22Rv1 (cell line): ENCODE results near the gene TRIM13.
A peak's percentile ranks its signal among the peaks of the same experiment; 100 is the strongest.
"Not testable (repeated sequence)": the region's sequence is repeated elsewhere in the genome, so short reads cannot be mapped to it uniquely, and the experiment has no call there.

Source experiments
- H3K27ac ChIP-seq: fragments of 450-650 bp; 2 replicates; pipeline ENCODE4 v1.5.1; 2017
- ZFX ChIP-seq: fragments of 450-650 bp; IDR thresholded peaks from 2 replicates; pipeline ENCODE4 v1.6.1; 2017; ENCODE audit warnings: antibody characterized with exemption, borderline replicate concordance
- TF ChIP-seq, protein P1 (sequence below): fragments of 450-650 bp; IDR thresholded peaks from 2 replicates; pipeline ENCODE4 v1.5.1; 2017; ENCODE audit warnings: mild to moderate bottlenecking

The TRIM13 gene

GRCh38 chr13:50033725-50034124 is 36.9 kb downstream of the TRIM13 start:
- TF ChIP-seq, protein P1, sequence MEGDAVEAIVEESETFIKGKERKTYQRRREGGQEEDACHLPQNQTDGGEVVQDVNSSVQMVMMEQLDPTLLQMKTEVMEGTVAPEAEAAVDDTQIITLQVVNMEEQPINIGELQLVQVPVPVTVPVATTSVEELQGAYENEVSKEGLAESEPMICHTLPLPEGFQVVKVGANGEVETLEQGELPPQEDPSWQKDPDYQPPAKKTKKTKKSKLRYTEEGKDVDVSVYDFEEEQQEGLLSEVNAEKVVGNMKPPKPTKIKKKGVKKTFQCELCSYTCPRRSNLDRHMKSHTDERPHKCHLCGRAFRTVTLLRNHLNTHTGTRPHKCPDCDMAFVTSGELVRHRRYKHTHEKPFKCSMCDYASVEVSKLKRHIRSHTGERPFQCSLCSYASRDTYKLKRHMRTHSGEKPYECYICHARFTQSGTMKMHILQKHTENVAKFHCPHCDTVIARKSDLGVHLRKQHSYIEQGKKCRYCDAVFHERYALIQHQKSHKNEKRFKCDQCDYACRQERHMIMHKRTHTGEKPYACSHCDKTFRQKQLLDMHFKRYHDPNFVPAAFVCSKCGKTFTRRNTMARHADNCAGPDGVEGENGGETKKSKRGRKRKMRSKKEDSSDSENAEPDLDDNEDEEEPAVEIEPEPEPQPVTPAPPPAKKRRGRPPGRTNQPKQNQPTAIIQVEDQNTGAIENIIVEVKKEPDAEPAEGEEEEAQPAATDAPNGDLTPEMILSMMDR = no peak
- no peak for TF ChIP-seq ZFX
- H3K27ac ChIP-seq = peak overlapping the region; percentile 33

GRCh38 chr13:50037788-50038187 is 40.9 kb downstream of the TRIM13 start:
- TF ChIP-seq, protein P1 = no peak
- no peak for TF ChIP-seq ZFX

DNA sequence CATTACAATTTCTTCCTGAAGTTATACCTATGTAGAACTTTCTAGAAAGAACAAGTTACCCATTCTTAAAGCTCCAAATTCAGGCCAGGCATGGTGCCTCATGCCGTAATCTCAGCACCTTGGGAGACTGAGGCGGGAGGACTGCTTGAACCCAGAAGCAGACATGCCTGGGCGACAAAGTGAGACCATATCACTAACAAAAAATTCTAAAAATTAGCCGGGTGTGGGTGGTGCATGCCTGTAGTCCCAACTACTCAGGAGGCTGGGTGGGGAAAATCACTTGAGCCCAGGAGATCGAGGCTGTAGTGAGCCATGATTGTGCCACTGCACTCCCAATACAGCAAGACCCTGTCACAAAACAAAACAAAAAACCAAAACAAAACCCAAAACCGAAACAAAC is 41.4 kb downstream of the TRIM13 start:
- TF ChIP-seq ZFX = no peak
- TF ChIP-seq, protein P1 = no peak
- H3K27ac ChIP-seq = peak overlapping the region; percentile 28

More at GRCh38 chr13:50037788-50038187, 40.9 kb downstream of the TRIM13 start:
- H3K27ac ChIP-seq = peak overlapping the region; percentile 28

GRCh38 chr13:50052478-50052877 is 55.6 kb downstream of the TRIM13 start:
- TF ChIP-seq, protein P1 = no peak
- no peak for TF ChIP-seq ZFX

DNA sequence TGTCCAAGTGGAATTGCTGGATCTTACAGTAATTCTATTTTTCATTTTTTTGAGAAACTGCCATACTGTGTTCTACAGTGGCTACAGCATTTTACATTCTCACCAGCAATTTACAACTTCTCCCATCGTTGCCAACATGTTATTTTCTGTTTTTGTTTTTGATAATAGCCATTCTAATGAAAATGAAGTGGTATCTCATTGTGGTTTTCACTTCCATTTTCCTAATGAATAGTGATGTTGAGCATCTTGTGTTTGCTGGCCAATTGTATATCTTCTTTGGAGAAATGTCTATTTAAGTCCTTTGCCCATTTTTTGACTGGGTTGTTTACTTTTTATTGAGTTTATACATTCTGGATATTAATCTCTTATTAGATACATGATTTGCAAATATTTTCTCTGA is 57.0 kb downstream of the TRIM13 start:
- no peak overlapping the region for H3K27ac ChIP-seq

More at GRCh38 chr13:50052478-50052877, 55.6 kb downstream of the TRIM13 start:
- 0 out of 2 replicates have a peak overlapping the region, but pooled peaks have one; percentile 1 for H3K27ac ChIP-seq

DNA sequence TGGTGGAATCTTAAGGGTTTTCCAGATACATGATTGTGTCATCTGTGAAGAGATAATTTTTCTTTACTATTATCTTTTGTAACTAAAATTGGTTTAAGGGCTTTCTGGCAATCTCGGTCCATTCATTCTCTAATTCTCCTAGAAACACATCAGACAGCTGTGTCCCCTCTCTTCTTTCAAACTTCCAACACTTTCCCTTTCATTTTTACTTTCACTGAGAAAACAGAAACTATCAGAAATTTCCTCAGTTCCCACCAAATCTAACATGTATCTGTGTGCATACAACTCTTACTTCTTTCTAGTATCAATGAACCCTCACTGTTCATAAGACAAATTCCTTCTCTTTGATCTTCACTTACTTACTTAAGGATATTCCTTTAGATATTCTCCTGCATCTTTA is 58.6 kb downstream of the TRIM13 start:
- TF ChIP-seq ZFX = no peak
- TF ChIP-seq, protein P1 = no peak
- H3K27ac ChIP-seq = no peak overlapping the region

More for the DNA sequence above, 57.0 kb downstream of the TRIM13 start:
- TF ChIP-seq, protein P1 = no peak
- TF ChIP-seq ZFX = no peak

DNA sequence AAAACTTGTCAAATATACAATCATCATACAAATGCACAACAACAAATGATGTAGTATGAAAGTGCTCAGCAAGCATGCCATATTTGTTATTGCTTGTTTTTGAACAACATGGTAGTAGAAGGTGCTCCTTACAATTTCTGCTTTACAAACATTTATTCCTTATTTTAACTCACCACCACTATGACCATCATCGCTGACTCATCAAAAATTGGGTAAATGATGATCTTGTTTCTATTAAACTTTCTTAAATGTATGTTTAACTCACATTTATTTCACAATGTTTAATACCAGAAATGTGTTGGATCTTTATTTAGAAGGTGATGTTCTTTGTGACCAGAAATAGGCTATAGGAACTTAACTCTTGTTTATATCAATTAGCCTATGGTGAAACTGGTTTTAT is 63.9 kb downstream of the TRIM13 start:
- no peak for TF ChIP-seq ZFX
- TF ChIP-seq, protein P1 = no peak
- no peak overlapping the region for H3K27ac ChIP-seq

DNA sequence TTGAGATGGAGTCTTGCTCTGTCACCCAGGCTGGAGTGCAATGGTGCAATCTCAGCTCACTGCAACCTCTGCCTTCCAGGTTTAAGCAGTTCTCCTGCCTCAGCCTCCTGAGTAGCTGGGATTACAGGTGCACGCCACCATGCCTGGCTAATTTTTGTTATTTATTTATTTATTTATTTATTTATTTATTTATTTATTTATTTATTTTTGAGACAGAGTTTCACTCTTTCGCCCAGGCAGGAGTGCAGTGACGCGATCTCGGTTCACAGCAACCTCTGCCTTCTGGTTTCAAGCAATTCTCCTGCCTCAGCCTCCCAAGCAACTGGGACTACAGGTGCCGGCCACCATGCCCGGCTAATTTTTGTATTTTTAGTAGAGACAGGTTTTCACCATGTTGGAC is 65.5 kb downstream of the TRIM13 start:
- H3K27ac ChIP-seq = not testable (repeated sequence)
